Heart left ventricle (tissue), 13 donors: Measurements from ENCODE around the gene IGHMBP2.

Experiments
- POLR2A ChIP-seq, 2 donors: fragments of 450-650 bp; IDR thresholded peaks; one replicate each; pipeline ENCODE4 v1.6.1; 2017; ENCODE audit warnings: antibody characterized with exemption in 2 of 2, mild to moderate bottlenecking in 2 of 2, moderate library complexity in 2 of 2
- TF ChIP-seq, protein P1 (sequence below), 12 donors: fragments of 200-600 bp; sonication (generic) in 4 of 12; IDR thresholded peaks; one replicate each; pipeline versions ENCODE4 v1.5.0 to v1.8.0; 2018 to 2022; ENCODE audit warnings: antibody characterized with exemption in 12 of 12, mild to moderate bottlenecking in 5 of 12
- donor health status: ischemic (EF 13 %, LVEDD 7.1; RV severe dilation, severe dysfunction).
- donor health status: DM: no; HTN: yes; CAD: no.
- donor health status: DM: no; HTN: no; CAD: no.
- donor health status: ischemic (EF 25% LVEDD 6.9; RV normal size, moderate dysfunction).
- donor health status: ischemic (EF 25% LVEDD 5.7; RV mildly dilated, moderate dysfunction).
- donor health status: ischemic (EF 35%, LVEDD 5.7; RV mildly dilated, moderate dysfunction).
- donor health status: nonischemic (EF 11% LVEDD 7.7; RV severe dilation, severe dysfunction).
- donor health status: DM: yes; HTN: yes; CAD: no.
- donor health status: PGD.
- donor health status: ischemic (EF 29% LVEDD 5.4; RV normal size, mild dysfunction).
- donor health status: nonischemic (EF 23%, LVEDD 6.1; RV moderate dilation, normal function).

DNA sequence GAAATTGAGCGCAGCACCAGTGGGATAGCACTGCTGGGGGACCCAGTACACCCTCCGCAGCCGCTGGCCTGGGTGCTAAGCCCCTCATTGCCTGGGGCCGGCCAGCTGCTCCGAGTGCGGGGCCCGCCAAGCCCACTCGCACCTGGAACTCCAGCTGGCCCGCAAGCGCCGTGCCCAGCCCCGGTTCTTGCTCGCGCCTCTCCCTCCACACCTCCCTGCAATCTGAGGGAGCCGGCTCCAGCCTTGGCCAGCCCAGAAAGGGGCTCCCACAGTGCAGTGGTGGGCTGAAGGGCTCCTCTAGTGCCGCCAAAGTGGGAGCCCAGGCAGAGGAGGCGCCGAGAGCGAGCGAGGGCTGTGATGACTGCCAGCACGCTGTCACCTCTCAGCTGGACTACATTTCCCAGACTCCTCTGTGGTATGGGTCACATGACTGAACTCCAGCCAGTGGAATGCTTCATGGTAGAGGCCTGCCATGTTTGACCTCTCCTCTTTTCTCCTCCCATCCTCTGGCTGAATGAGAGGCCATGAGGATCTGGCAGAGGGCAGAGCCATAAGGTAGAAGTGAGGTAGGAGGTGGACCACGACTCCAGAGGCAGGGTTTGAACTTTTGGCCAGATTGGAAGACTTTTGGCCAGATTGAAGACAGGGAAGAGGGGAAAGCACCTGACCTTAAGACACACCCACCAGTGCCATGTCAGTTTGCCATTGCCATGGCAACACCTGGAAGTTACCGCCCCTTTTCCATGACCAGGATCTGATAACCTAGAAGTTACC lies 70.9 kb downstream of the IGHMBP2 start:
- TF ChIP-seq, protein P1, sequence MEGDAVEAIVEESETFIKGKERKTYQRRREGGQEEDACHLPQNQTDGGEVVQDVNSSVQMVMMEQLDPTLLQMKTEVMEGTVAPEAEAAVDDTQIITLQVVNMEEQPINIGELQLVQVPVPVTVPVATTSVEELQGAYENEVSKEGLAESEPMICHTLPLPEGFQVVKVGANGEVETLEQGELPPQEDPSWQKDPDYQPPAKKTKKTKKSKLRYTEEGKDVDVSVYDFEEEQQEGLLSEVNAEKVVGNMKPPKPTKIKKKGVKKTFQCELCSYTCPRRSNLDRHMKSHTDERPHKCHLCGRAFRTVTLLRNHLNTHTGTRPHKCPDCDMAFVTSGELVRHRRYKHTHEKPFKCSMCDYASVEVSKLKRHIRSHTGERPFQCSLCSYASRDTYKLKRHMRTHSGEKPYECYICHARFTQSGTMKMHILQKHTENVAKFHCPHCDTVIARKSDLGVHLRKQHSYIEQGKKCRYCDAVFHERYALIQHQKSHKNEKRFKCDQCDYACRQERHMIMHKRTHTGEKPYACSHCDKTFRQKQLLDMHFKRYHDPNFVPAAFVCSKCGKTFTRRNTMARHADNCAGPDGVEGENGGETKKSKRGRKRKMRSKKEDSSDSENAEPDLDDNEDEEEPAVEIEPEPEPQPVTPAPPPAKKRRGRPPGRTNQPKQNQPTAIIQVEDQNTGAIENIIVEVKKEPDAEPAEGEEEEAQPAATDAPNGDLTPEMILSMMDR (IDR thresholded peaks at IDR 0.05) = no peak
- TF ChIP-seq POLR2A (IDR thresholded peaks at IDR 0.05) = no peak
